Neutrophil (primary cell): ENCODE measurements around the gene ITPKB.

ENCODE experiments used
- H3K27ac ChIP-seq: fragments of 200-600 bp; sonication (generic); 2 replicates; pipeline ENCODE4 v1.5.1; 2016; ENCODE audit warnings: mild to moderate bottlenecking, moderate library complexity
- H3K27me3 ChIP-seq: fragments of 200-600 bp; sonication (generic); 2 replicates; pipeline ENCODE4 v1.6.0; 2016; ENCODE audit warnings: mild to moderate bottlenecking
- H3K36me3 ChIP-seq: fragments of 200-600 bp; sonication (generic); 2 replicates; pipeline ENCODE4 v1.5.1; 2017
- H3K4me1 ChIP-seq, 2 experiments: fragments of 200-600 bp in 1 of 2; sonication (generic) in 1 of 2; 1 replicate in 1 of 2; 2 replicates in 1 of 2; pipeline versions ENCODE4 v1.5.1 to v1.6.1; 2013 to 2016; ENCODE audit warnings: low read depth in 1 of 2, low read length in 1 of 2, mild to moderate bottlenecking in 1 of 2, moderate library complexity in 1 of 2; ENCODE audit not compliant: control insufficient read depth in 1 of 2, insufficient read depth in 1 of 2
- H3K4me3 ChIP-seq, 2 experiments: fragments of 200-600 bp in 1 of 2; sonication (generic) in 1 of 2; 1 replicate in 1 of 2; 2 replicates in 1 of 2; pipeline ENCODE4 v1.5.1; 2013 to 2016; ENCODE audit warnings: low read depth in 1 of 2, low read length in 1 of 2, mild to moderate bottlenecking in 1 of 2, moderate library complexity in 1 of 2
- H3K9me3 ChIP-seq: fragments of 200-600 bp; sonication (generic); 2 replicates; pipeline ENCODE4 v1.5.1; 2016
- CTCF ChIP-seq: fragments of 200-600 bp; sonication (generic); IDR thresholded peaks from 2 replicates; pipeline ENCODE4 v1.5.1; 2016; ENCODE audit warnings: antibody characterized with exemption

The ITPKB gene

GRCh38 chr1:226679262-226679661 is 59.8 kb downstream of the ITPKB start:
- TF ChIP-seq CTCF = no peak
- Histone ChIP-seq H3K27me3 (no peaks in the 10 kb centered on the region), H3K27ac (peak overlapping the region; percentile 98), H3K4me3 (peak overlapping the region; percentile 59 to 70), H3K9me3 (no peaks in the 10 kb centered on the region), H3K4me1 (peaks cover 95 to 97% of the 10 kb centered on the region in 2 experiments), H3K36me3 (no peaks in the 10 kb centered on the region)

DNA sequence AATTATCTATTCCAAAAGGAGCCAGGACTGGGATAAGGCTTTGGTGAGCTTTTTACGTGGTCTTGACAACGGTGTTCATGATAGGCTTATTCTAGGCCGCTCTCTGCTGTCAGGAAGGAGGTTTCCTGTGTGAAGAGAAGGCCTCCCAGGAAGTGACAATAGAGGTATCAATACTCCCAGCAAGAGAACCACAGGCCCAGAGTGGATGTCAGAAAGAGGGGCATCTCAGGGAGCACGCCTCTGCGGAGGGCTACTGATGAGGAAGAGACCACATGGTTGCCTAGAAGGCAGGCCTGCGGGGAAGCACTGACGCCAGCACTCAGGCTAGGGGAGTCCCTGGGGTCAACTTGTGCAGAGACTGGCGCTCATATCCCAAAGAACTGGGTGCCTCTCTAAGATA is 60.4 kb downstream of the ITPKB start:
- peak overlapping the region in 1 of 2 experiments; percentile 70 for H3K4me3 ChIP-seq
- no peak for TF ChIP-seq CTCF
- no peaks in the 10 kb centered on the region for H3K36me3 ChIP-seq
- H3K4me1 ChIP-seq = peaks cover 95 to 97% of the 10 kb centered on the region in 2 experiments
- no peaks in the 10 kb centered on the region for H3K27me3 ChIP-seq
- peak overlapping the region; percentile 98 for H3K27ac ChIP-seq
- H3K9me3 ChIP-seq = no peaks in the 10 kb centered on the region

GRCh38 chr1:226678251-226678650 is 60.8 kb downstream of the ITPKB start:
- H3K27ac ChIP-seq = peak overlapping the region; percentile 98

DNA sequence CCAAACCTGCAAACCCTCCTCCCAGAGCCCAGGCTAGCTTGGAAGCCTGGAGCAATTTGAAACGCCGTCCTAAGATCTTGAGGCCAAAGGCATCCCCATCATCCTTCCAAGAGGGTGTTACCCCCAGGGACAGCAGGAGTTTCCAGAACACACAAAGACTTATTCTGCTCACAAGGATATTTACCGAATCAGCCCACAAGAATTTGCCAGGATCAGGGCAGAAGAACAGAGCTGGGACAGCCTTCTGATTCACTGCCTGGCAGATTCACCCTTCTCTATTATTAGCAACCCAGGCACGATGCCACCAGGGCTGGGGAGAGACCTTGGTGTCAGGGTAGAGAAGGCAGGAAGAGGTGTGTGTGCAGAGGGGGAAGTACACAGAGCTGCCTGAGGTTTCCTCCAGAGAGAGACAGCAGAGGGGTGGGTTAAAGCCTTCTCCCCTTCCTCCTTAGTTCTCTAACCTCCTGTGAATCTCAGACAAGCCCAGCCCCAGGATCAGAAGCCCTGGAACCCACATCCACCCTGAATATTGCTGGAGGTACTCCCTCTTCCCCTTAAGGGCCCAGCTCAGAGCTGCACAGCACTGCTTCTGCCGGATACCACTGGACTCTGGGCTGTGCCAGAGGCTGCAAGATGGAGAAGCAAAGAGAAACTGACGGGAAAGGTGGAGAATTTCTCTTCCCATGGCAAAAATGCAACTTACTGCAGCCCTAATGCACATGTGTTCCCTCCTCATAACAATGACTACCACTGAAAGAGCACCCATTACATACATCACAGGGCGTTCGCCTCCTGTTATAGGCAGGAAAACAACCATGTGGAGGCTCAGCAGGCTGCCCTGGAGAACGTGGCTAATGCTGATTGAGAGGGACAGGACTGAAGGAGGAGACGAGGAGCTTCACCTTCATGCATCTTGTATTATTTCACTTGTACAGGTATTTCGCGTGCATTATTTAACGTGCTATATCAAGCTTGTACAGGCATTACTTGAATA is 61.8 kb downstream of the ITPKB start:
- TF ChIP-seq CTCF = no peak
- Histone ChIP-seq H3K27me3 (no peaks in the 10 kb centered on the region), H3K4me1 (peaks cover 95 to 97% of the 10 kb centered on the region in 2 experiments), H3K27ac (peak overlapping the region; percentile 98), H3K4me3 (peak overlapping the region; percentile 64 to 70), H3K9me3 (no peaks in the 10 kb centered on the region), H3K36me3 (no peaks in the 10 kb centered on the region)

More at GRCh38 chr1:226678251-226678650, 60.8 kb downstream of the ITPKB start:
- Histone ChIP-seq H3K4me1 (peaks cover 95 to 97% of the 10 kb centered on the region in 2 experiments), H3K9me3 (no peaks in the 10 kb centered on the region), H3K27me3 (no peaks in the 10 kb centered on the region), H3K4me3 (peak overlapping the region in 1 of 2 experiments; percentile 70), H3K36me3 (no peaks in the 10 kb centered on the region)
- TF ChIP-seq CTCF = no peak

- Histone ChIP-seq H3K27ac (peak overlapping the region; percentile 98), H3K4me3 (peak overlapping the region; percentile 64 to 70), H3K27me3 (no peaks in the 10 kb centered on the region), H3K36me3 (peaks cover 5% of the 10 kb centered on the region), H3K4me1 (peaks cover 97% of the 10 kb centered on the region in 2 experiments), H3K9me3 (no peaks in the 10 kb centered on the region)
- no peak for TF ChIP-seq CTCF
These were observed 62.7 kb downstream of the ITPKB start for GRCh38 chr1:226676381-226676780.
